GM18505 (cell line): ENCODE results near the gene AGAP1.

ENCODE experiments used
- ATAC-seq: cut with Tn5 transposase; IDR thresholded peaks from one replicate; pipeline ENCODE4 v1.9.1; 2021; ENCODE audit not compliant: unreplicated experiment
- POLR2A ChIP-seq: IDR thresholded peaks from 4 replicates; pipeline ENCODE4 v1.6.1; 2011; ENCODE audit warnings: borderline replicate concordance; ENCODE audit not compliant: insufficient read depth, insufficient read length; ENCODE audit errors: extremely low read depth

The AGAP1 gene

DNA sequence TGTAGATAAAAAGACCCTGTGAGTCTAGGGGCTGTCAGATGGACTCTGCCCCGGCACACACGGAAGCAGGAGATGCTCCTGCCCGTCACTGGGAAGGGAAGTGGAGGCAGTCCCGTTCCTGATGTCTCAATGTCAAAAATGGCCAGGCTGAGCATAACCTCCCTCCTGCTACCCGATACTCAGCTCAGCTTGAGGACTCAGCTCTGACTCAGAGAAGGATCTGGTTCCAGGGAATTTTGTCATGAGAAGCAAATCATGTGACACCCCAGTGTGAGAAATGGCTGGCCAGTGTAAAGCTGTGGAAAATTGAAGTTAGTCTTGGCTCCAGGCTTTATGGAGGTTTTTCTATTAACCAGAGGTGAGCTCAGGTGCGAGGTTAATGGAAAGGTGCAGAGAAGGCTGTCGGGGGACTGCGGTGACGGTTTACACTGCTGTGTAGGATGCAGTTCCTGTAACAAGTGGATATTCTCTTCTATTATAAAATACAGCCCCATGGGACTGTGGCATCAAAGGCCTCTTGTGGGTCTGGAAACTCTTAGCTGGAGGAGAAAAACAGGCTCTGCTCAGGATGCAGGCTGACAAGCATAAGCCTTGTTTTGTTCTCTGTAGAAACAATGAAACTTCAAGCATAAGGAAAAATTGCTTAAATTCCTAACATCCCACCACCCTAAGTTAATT is 24.7 kb upstream of the AGAP1 start:
- ATAC-seq, result no peak
- no peak for TF ChIP-seq POLR2A

GRCh38 chr2:235471186-235471747 is 22.6 kb upstream of the AGAP1 start:
- ATAC-seq, result no peak
- no peak for TF ChIP-seq POLR2A

- no peak for TF ChIP-seq POLR2A
- ATAC-seq, result no peak
These were observed 21.4 kb upstream of the AGAP1 start for GRCh38 chr2:235472443-235472842.

DNA sequence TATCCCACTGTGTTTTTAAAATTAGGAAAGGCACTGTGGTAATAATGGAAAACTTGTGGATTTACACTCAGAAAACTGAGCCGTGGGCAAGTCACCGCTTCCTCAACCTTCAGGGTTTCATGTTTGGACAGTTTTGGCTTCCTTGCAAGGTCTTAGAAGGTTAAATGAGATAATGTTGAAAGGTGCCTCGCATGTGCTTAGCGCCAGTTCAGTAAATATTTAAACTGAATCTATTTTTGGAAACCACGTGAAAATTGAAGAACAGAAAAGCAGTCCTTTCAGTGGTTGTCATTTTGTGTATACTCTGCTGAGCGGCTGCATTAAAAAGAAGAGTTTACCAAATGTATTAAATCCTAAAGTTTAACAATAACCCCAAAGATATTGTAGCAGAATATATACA is 15.2 kb upstream of the AGAP1 start:
- TF ChIP-seq POLR2A, result no peak
- ATAC-seq, result no peak

DNA sequence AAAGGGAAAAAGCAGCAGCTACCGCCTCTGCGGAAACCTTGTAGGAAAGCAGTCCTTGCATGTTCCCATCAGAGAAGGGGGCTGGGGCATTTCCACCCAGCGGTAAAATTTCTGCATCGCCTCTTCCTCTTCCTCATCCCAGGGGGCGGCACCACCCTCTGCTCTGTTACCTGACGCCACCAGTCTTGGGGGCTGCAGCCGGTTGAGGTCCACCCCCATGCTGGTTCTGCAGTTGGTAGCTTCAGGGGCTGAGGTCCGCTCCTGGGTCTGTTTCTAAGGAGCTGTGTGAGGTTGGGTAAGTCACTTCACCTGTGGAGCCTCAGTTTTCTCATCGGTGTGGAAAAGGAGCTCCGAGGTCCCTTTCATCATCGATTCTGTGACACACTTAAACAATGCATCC is 14.2 kb upstream of the AGAP1 start:
- no peak for TF ChIP-seq POLR2A
- ATAC-seq, result no peak

GRCh38 chr2:235480614-235481013 is 13.2 kb upstream of the AGAP1 start:
- TF ChIP-seq POLR2A, result no peak
- no peak for ATAC-seq

- TF ChIP-seq POLR2A, result no peak
- no peak for ATAC-seq
These were observed 10.5 kb upstream of the AGAP1 start for GRCh38 chr2:235483313-235483712.

- TF ChIP-seq POLR2A, result no peak
- ATAC-seq, result no peak
These were observed 8.5 kb upstream of the AGAP1 start for GRCh38 chr2:235485362-235485761.

DNA sequence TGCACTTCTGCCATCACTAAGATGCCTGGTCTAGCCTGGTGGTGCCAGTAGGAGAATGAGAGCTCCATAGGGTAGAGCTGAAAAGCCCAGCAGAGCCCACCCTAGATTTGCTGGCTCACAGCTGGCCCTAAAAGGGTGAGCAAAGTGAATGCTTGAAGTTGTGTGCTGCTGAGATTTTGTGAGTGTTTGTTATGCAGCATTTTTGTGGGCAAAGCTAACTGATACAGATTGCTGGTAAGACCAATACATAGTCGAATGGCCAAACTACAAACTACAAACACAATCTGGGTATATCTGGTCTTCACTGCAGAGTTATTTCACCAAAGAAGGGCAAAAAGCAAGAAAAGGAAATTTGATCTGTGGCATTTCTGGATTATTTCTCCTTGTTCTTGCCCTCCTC is 7.1 kb upstream of the AGAP1 start:
- no peak for ATAC-seq
- no peak for TF ChIP-seq POLR2A

- no peak for ATAC-seq
- TF ChIP-seq POLR2A, result no peak
These were observed 3.9 kb upstream of the AGAP1 start for GRCh38 chr2:235489897-235490296.

- ATAC-seq, result no peak
- TF ChIP-seq POLR2A, result no peak
These were observed 946 bp upstream of the AGAP1 start for GRCh38 chr2:235492850-235493344.

GRCh38 chr2:235493402-235493774 is 455 bp upstream of the AGAP1 start:
- no peak for ATAC-seq

GRCh38 chr2:235494716-235495372 is 1.0 kb downstream of the AGAP1 start:
- no peak for TF ChIP-seq POLR2A

More at GRCh38 chr2:235493402-235493774, 455 bp upstream of the AGAP1 start:
- TF ChIP-seq POLR2A, result no peak

GRCh38 chr2:235495373-235496238 is 1.8 kb downstream of the AGAP1 start:
- no peak for TF ChIP-seq POLR2A
- no peak for ATAC-seq

More at GRCh38 chr2:235494716-235495372, 1.0 kb downstream of the AGAP1 start:
- ATAC-seq, result no peak

GRCh38 chr2:235496239-235496621 is 2.4 kb downstream of the AGAP1 start:
- no peak for ATAC-seq

More at GRCh38 chr2:235496239-235496621, 2.4 kb downstream of the AGAP1 start:
- no peak for TF ChIP-seq POLR2A
